Hair follicle dermal papilla cell (primary cell): Measurements from ENCODE around the gene SERTAD3. TPM values are rescaled to one million over a fixed set of nuclear protein-coding genes. Genes with fewer than 3 reads are reported as not detected.

Experiments
- small RNA-seq: library from RNA; depleted of rRNA; stranded (forward); fragments of <200 nt; gene quantifications from one replicate; pipeline ENCODE3, GENCODE V24; 2012
- total RNA-seq: library from RNA; depleted of rRNA; stranded (reverse); fragments of >200 nt; gene quantifications from 2 replicates; pipeline ENCODE4 v1.2.3, GENCODE V29; 2012

The SERTAD3 gene, protein sequence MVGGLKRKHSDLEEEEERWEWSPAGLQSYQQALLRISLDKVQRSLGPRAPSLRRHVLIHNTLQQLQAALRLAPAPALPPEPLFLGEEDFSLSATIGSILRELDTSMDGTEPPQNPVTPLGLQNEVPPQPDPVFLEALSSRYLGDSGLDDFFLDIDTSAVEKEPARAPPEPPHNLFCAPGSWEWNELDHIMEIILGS
- 37.6 and 44.9 TPM in 2 replicates for total RNA-seq

DNA sequence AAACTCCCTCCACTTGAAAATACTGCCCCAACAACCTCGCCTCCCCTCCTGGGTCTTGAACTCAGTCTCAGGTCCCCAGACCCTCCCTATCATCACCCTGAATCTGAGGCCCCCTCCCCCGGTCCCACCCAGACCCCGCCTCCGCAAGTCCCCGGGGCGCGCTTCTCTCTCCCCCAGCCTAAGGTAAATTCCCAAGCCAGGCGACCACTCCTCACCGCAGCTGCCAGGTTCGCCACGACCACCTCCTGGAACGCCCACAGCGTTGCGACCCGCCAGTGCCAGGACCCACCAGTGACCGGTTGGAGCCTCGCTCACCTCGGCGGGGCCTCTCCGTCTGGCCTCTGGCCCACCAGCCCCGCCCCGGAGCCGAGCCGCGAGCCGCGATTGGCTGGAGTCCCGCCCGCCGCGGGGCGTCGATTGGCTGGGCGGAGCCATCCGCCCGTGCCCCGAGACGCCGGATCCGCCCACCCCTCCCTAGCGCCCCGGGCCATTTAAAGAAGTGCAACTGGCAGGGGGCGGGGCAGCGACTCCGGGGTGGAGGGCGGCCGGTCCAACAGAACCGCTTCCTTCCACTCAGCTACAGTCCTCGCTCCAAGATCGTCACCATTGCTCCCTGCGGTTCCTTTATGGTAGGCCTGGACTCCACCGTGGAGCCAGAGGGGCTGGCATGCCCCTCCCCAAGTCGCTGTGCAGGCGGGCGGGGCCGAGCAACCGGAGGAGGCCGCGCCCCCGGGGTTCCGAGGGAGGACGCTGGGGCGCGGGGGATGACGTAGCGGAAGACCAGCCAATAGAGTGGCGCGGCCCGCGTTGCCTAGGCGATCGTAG lies at the start of gene SERTAD3:
SERTAD3 (minus strand) TSS at position 336 of the 825 bp plus-strand sequence. CDS start 2,255 bp downstream, outside the sequence.

DNA sequence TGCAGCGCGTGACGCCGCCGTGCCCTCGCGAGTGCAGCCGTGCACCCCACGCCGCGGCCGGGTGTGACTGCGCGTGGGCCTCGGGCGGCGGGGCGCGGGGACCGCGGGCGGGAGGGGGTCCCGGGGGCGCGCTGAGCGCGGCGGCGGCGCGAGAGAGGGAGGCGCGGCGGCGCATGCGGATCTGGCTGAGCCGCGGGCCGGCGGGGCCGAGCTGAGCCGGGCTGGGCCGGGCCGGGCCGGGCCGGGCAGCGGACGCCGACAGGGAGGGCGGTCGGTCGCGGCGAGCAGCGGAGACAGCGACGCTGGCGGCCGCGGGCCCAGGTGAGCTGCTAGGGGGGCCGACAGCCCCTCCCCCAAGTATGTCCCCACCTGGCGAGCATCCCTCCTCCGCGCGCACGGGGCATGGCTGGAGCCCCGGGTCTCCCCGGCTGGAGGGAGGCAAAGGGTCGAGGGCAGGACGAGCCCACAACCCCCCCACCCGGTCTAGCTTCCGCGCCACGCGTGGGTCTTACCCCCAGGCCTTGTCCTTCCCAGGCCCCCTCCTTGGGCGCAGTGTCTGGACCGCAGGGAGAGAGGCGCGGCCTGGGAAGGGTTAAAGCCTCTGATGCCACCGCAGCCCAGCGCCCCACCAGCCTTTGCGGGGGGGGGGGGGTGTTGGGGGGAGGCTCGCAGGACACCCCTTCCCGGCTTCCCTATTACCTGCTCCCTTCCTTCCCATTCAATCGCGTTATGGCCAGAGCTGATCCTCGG lies 23.0 kb upstream of the SERTAD3 start, which contains the start of gene SPTBN4:
SPTBN4 (plus strand) TSS at position 17 of the 750 bp plus-strand sequence. CDS start 5,621 bp downstream, outside the sequence.

DNA sequence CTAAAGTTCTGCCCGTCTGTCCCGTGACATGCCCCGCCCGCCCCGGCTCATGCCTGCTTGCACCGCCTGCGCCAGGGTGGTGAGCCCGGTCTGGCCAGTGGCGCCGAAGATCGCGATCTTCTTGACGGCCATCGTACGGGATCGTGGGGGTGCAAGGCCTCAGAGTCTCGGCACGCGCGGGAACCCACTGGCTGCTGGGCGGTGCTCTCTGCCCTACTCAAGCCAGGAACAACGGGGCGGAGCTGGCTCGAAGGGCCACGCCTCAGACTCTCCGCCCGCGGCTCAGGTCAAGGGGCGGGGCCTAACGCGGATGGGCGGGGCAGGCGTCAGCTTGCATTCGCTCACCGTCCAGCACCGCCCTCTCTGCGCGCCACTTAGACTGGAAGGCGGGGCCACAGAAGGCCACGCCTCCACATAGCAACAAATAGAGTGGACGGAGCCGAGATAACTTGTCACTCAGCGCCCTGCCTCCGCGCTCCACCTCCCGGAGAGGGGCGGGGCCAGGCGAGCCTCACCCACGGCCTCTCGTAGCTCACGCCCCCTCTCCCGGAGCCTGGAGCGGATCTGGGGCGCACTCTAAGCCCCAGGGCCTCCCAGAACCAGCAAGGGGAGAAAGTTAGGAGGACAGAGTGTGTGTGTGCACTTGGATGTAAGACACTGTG lies 21.6 kb upstream of the SERTAD3 start, which contains the start of gene BLVRB:
BLVRB (minus strand) TSS at position 189 of the 662 bp plus-strand sequence; CDS start at position 132, 57 bp downstream.

DNA sequence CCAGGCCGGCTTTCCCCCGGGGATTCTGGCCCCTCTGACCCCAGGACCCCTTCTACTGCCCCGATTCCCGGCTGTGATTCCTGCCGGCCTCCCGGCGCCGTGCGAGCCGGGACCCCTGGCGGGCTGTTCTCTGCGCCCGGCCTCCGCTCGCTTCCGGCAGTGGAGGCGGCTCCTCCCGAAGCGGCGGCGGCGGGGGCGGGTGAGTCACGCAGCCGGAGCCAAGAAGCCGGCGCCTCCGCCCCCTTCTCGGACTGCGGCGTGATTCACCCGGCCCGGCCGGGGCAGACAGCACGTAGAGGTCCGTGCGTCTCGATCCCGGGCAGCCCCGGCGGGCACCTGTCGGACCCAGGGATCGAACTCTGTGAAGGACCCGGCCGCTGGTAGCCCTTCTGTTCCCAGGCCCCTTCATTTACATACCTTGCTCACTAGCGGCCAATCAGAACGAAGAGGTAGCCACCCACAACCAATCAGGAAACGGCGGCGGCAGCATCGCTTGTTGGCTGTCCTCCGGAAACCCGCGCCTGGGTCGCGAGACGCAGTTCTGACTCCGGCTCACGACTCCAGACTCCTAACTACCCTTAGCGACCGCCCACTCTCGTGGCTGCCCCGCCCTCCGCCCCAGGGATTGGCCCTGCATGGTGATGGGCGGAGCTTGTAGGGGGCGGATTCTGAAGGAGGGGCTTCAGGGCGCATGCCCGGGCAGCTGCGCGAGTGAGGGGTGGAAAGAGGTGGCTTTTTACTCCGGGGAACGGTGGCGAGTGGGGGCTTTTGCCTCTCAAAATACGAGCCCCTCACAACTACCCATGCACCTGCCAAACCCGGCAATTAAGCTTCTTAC lies 18.5 kb downstream of the SERTAD3 start, which contains the start of gene SERTAD1:
SERTAD1 (minus strand) TSS at position 543 of the 838 bp plus-strand sequence. CDS start 2,446 bp downstream, outside the sequence.

DNA sequence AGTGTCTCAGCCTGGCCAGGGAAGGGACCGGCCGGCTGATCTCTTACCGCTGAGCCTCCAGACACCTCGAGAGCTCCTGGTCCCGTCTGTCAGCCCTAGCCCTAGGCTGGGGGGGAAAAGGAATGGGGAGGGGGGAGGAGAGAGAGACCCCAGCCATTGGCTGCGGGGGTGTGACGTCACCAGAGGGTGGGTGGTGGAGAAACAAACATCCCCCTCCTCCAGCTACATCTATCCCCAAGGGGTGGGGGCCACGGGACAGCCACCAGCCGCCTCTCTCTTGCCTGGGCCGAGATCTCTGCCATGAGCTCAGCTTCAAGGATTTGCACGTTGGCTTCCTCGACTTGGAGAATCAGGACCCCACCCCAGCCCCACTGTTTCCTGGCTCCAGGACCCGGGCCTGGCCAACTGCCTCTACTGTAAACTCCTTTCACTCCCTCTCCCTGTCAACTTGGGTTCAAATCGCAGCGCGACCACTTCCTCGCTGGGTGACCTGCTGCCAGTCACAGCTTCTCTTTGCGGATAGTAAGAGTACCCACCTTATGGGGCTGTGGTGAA lies 30.8 kb downstream of the SERTAD3 start, which contains the start of gene PRX:
PRX (minus strand) TSS at position 88 of the 555 bp plus-strand sequence. CDS start 5,446 bp downstream, outside the sequence.

Small RNA genes lying within 50 kb of the gene (small RNA-seq; reads per million reads assigned to genes)
- not detected for gene RF00017

Other genes starting within 250 kb of the SERTAD3 start
- not detected in 2 replicates for gene TTC9B, start 226.0 kb downstream of the SERTAD3 start, total RNA-seq
- gene CCNP, start 217.6 kb downstream of the SERTAD3 start, total RNA-seq: 0.16 TPM in 1 of 2 replicates, not detected in the other
- gene AKT2, start 159.0 kb downstream of the SERTAD3 start, total RNA-seq: 157 and 161 TPM in 2 replicates
- gene C19orf47, start 95.9 kb downstream of the SERTAD3 start, total RNA-seq: 8.1 and 9.7 TPM in 2 replicates
- gene PLD3, start 95.6 kb downstream of the SERTAD3 start, total RNA-seq: 332 and 333 TPM in 2 replicates
- gene HIPK4, start 54.2 kb downstream of the SERTAD3 start, total RNA-seq: 0.12 and 0.49 TPM in 2 replicates
- 2.8 and 3.1 TPM in 2 replicates for gene PRX, start 31.0 kb downstream of the SERTAD3 start, total RNA-seq
- gene SERTAD1, start 18.3 kb downstream of the SERTAD3 start, total RNA-seq: 12.8 and 14.0 TPM in 2 replicates
- 85.7 and 89.4 TPM in 2 replicates for gene BLVRB, start 21.4 kb upstream of the SERTAD3 start, total RNA-seq
- gene SPTBN4, start 22.7 kb upstream of the SERTAD3 start, total RNA-seq: 2.1 and 2.3 TPM in 2 replicates
- 30.4 and 35.4 TPM in 2 replicates for gene SHKBP1, start 132.5 kb upstream of the SERTAD3 start, total RNA-seq
- 32.6 and 35.1 TPM in 2 replicates for gene LTBP4, start 157.0 kb upstream of the SERTAD3 start, total RNA-seq
- 41.7 and 48.8 TPM in 2 replicates for gene NUMBL, start 246.3 kb upstream of the SERTAD3 start, total RNA-seq